Epithelial cell of esophagus (primary cell): ENCODE measurements around the gene ARHGEF9.
"Not testable (repeated sequence)": the region's sequence is repeated elsewhere in the genome, so short reads cannot be mapped to it uniquely, and the experiment has no call there.

ENCODE experiments used
- DNase-seq: peaks from one replicate; pipeline ENCODE4 v3.0.0; 2010; ENCODE audit warnings: low read depth
- H3K4me3 ChIP-seq: 2 replicates; pipeline ENCODE4 v1.5.1; 2011; ENCODE audit warnings: mild to moderate bottlenecking, low read length, control low read depth
- CTCF ChIP-seq: IDR thresholded peaks from 2 replicates; pipeline ENCODE4 v1.5.1; 2011; ENCODE audit warnings: low read depth, mild to moderate bottlenecking, low read length, control low read depth, inconsistent platforms; ENCODE audit not compliant: insufficient read depth; ENCODE audit errors: missing control alignments

The ARHGEF9 gene

GRCh38 chrX:63784902-63785707, at the start of gene ARHGEF9:
Gene ARHGEF9, minus strand, starts transcription at chrX:63785214. Its CDS starts 69 bp downstream, at chrX:63785145.
- no peak within 1 kb of the TSS for H3K4me3 ChIP-seq

GRCh38 chrX:63825446-63825845, 40.4 kb upstream of the ARHGEF9 start:
- not testable (repeated sequence) for DNase-seq, H3K4me3 ChIP-seq

More at GRCh38 chrX:63784902-63785707, at the start of gene ARHGEF9:
- TF ChIP-seq CTCF, result no peak
- no peak for DNase-seq

- no peak for TF ChIP-seq CTCF
- H3K4me3 ChIP-seq, result no peak overlapping the region
- no peak for DNase-seq
Observed at GRCh38 chrX:63818156-63818555, 33.1 kb upstream of the ARHGEF9 start.

- H3K4me3 ChIP-seq, result no peak overlapping the region
- no peak for TF ChIP-seq CTCF
- DNase-seq, result no peak
Observed at GRCh38 chrX:63817696-63818095, 32.7 kb upstream of the ARHGEF9 start.

- DNase-seq, result no peak
- no peak overlapping the region for H3K4me3 ChIP-seq
- TF ChIP-seq CTCF, result no peak
Observed at GRCh38 chrX:63812823-63813222, 27.8 kb upstream of the ARHGEF9 start.

- no peak for DNase-seq
- TF ChIP-seq CTCF, result no peak
- no peak overlapping the region for H3K4me3 ChIP-seq
Observed at GRCh38 chrX:63810746-63811145, 25.7 kb upstream of the ARHGEF9 start.

- no peak overlapping the region for H3K4me3 ChIP-seq
- DNase-seq, result no peak
- no peak for TF ChIP-seq CTCF
Observed at GRCh38 chrX:63809173-63809572, 24.2 kb upstream of the ARHGEF9 start.

- not testable (repeated sequence) for DNase-seq, H3K4me3 ChIP-seq
Observed at GRCh38 chrX:63795406-63795805, 10.4 kb upstream of the ARHGEF9 start.
